GM20431 (cell line): Measurements from ENCODE around the gene KCNC4.

Experiments used
- in situ Hi-C: fragments of 300-500 bp; cut with MseI, MboI; formaldehyde crosslinking; loops from one replicate; pipeline ENCODE4 v1.15.0; 2020; ENCODE audit warnings: low sequenced_read_pairs; ENCODE audit not compliant: unreplicated experiment

The KCNC4 gene

GRCh38 chr1:110187139-110187890 lies 22.8 kb upstream of the KCNC4 start:
- in situ Hi-C loops, result no loop called here

GRCh38 chr1:110188035-110188618 lies 22.0 kb upstream of the KCNC4 start:
- in situ Hi-C loops, result no loop called here

- in situ Hi-C loops, result no loop called here
Measured at GRCh38 chr1:110189181-110189580, 20.9 kb upstream of the KCNC4 start.

- in situ Hi-C loops, result no loop called here
Measured at GRCh38 chr1:110190282-110190929, 19.7 kb upstream of the KCNC4 start.

- in situ Hi-C loops, result no loop called here
Measured at GRCh38 chr1:110192541-110192940, 17.6 kb upstream of the KCNC4 start.

- in situ Hi-C loops, result no loop called here
Measured at GRCh38 chr1:110195196-110195595, 14.9 kb upstream of the KCNC4 start.

- in situ Hi-C loops, result no loop called here
Measured at GRCh38 chr1:110196917-110197765, 13.0 kb upstream of the KCNC4 start.

- in situ Hi-C loops, result no loop called here
Measured at GRCh38 chr1:110197905-110198629, 12.0 kb upstream of the KCNC4 start.

- in situ Hi-C loops, result no loop called here
Measured at GRCh38 chr1:110198746-110199145, 11.4 kb upstream of the KCNC4 start.

GRCh38 chr1:110200190-110200589 lies 9.9 kb upstream of the KCNC4 start:
- in situ Hi-C loops, result loop anchor here (10.0 kb wide), 2 partner anchors 115 to 255 kb away; partner anchors contain the start of gene PROK1

- in situ Hi-C loops, result loop anchor here (10.0 kb wide), 2 partner anchors 114 to 254 kb away; partner anchors contain the start of gene PROK1
Measured at GRCh38 chr1:110200666-110201065, 9.4 kb upstream of the KCNC4 start.

GRCh38 chr1:110201157-110201825 lies 8.8 kb upstream of the KCNC4 start:
- in situ Hi-C loops, result loop anchor here (10.0 kb wide), 2 partner anchors 114 to 254 kb away; partner anchors contain the start of gene PROK1

GRCh38 chr1:110203021-110203661 lies 7.0 kb upstream of the KCNC4 start:
- in situ Hi-C loops, result loop anchor here (10.0 kb wide), 2 partner anchors 112 to 252 kb away; partner anchors contain the start of gene PROK1

- in situ Hi-C loops, result loop anchor here (10.0 kb wide), 2 partner anchors 110 to 250 kb away; partner anchors contain the start of gene PROK1
Measured at GRCh38 chr1:110205156-110205555, 5.0 kb upstream of the KCNC4 start.

- in situ Hi-C loops, result loop anchor here (10.0 kb wide), 2 partner anchors 109 to 249 kb away; partner anchors contain the start of gene PROK1
Measured at GRCh38 chr1:110205591-110206155, 4.4 kb upstream of the KCNC4 start.

- in situ Hi-C loops, result loop anchor here (10.0 kb wide), 2 partner anchors 108 to 248 kb away; partner anchors contain the start of gene PROK1
Measured at GRCh38 chr1:110206261-110206920, 3.7 kb upstream of the KCNC4 start.

GRCh38 chr1:110207831-110208230 lies 2.3 kb upstream of the KCNC4 start:
- in situ Hi-C loops, result loop anchor here (10.0 kb wide), 2 partner anchors 107 to 247 kb away; partner anchors contain the start of gene PROK1
